ENCODE data around the gene PCDHA8.
"Not testable (repeated sequence)": the region's sequence is repeated elsewhere in the genome, so short reads cannot be mapped to it uniquely, and the experiment has no call there.

The PCDHA8 gene, protein sequence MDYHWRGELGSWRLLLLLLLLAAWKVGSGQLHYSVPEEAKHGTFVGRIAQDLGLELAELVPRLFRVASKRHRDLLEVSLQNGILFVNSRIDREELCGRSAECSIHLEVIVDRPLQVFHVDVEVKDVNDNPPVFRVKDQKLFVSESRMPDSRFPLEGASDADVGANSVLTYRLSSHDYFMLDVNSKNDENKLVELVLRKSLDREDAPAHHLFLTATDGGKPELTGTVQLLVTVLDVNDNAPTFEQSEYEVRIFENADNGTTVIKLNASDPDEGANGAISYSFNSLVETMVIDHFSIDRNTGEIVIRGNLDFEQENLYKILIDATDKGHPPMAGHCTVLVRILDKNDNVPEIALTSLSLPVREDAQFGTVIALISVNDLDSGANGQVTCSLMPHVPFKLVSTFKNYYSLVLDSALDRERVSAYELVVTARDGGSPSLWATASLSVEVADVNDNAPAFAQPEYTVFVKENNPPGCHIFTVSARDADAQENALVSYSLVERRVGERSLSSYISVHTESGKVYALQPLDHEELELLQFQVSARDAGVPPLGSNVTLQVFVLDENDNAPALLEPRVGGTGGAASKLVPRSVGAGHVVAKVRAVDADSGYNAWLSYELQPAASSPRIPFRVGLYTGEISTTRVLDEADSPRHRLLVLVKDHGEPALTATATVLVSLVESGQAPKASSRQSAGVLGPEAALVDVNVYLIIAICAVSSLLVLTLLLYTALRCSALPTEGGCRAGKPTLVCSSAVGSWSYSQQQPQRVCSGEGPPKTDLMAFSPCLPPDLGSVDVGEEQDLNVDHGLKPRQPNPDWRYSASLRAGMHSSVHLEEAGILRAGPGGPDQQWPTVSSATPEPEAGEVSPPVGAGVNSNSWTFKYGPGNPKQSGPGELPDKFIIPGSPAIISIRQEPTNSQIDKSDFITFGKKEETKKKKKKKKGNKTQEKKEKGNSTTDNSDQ

DNA sequence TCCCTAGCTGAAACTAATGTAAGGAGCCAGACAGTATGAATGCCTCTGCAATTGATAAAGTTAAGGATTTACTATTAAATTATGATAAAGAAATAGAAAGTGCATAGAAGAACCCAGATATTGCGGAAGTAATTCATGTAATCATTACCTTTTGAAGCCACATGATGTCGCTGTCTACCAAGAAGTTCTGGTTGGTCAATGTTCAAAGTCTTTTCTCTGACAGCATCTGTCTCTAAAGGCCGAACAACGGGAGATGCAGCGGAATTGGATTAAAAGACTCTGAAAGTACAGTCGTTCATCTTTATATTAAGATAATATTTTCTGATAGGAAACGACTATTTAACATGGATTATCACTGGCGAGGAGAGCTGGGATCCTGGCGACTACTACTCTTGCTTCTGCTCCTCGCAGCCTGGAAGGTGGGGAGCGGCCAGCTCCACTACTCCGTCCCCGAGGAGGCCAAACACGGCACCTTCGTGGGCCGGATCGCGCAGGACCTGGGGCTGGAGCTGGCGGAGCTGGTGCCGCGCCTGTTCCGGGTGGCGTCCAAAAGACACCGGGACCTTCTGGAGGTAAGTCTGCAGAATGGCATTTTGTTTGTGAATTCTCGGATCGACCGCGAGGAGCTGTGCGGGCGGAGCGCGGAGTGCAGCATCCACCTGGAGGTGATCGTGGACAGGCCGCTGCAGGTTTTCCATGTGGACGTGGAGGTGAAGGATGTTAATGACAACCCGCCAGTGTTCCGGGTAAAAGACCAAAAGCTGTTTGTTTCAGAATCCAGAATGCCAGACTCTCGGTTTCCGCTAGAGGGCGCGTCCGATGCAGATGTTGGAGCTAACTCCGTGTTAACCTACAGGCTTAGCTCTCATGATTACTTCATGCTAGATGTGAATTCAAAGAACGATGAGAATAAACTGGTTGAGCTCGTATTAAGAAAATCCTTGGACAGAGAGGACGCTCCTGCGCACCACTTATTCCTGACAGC lies at the start of gene PCDHA8:
TSS of gene PCDHA8 (plus strand) at position 210 of the 985 bp plus-strand sequence. CDS start at position 345, 135 bp downstream.
- peak; percentile 39 to 43 for DNase-seq

DNA sequence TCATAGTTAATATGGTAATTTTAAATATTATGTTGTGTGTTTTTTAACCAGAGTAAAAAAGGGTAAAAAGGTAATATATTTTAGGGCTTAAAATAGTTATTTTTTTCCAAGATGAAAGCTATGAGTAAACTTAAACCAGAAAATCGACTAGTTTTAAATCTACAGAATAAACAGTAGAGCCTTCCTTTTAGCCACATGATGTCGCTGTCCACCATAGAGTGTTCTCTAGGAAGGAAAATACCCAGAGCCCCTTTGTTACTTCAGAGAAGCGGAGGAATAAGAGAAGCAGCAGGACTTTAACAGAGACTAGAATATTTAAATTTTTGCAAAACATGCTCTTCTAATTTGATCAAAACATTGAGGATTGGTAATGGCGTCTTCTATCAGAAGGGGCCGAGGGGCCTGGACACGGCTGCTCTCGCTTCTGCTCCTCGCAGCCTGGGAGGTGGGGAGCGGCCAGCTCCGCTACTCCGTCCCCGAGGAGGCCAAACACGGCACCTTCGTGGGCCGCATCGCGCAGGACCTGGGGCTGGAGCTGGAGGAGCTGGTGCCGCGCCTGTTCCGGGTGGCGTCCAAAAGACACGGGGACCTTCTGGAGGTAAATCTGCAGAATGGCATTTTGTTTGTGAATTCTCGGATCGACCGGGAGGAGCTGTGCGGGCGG lies 46.3 kb upstream of the PCDHA8 start, which contains the start of gene PCDHA2:
TSS of gene PCDHA2 (plus strand) at position 258 of the 664 bp plus-strand sequence.
- DNase-seq, result peak in 1 of 2 donors; percentile 33

DNA sequence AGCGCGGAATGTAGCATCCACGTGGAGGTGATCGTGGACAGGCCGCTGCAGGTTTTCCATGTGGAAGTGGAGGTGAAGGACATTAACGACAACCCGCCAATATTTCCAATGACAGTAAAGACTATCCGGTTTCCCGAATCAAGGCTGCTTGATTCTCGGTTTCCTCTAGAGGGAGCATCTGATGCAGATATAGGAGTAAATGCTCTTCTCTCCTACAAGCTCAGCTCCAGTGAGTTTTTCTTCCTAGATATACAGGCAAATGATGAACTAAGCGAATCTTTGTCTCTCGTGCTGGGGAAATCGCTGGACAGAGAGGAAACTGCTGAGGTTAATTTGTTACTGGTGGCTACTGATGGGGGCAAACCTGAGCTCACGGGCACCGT lies 45.7 kb upstream of the PCDHA8 start:
- no peak for DNase-seq

DNA sequence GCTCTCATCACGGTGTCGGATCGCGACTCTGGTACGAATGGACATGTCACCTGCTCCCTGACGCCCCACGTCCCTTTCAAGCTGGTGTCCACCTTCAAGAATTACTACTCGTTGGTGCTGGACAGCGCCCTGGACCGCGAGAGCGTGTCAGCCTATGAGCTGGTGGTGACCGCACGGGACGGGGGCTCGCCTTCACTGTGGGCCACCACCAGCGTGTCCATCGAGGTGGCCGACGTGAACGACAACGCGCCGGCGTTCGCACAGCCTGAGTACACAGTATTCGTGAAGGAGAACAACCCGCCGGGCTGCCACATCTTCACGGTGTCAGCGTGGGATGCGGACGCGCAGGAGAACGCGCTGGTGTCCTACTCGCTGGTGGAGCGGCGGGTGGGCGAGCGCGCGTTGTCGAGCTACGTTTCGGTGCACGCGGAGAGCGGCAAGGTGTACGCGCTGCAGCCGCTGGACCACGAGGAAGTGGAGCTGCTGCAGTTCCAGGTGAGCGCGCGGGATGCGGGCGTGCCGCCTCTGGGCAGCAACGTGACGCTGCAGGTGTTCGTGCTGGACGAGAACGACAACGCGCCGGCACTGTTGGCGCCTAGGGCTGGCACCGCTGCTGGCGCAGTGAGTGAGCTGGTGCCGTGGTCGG lies 44.8 kb upstream of the PCDHA8 start:
- DNase-seq, result not testable (repeated sequence)

DNA sequence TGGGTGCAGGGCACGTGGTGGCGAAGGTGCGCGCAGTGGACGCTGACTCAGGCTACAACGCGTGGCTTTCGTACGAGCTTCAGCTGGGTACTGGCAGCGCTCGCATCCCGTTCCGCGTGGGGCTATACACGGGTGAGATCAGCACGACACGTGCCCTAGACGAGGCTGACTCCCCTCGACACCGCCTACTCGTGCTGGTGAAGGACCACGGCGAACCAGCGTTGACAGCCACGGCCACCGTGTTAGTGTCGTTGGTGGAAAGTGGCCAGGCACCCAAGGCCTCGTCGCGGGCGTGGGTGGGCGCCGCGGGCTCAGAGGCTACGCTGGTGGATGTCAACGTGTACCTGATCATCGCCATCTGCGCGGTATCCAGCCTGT lies 44.3 kb upstream of the PCDHA8 start:
- no peak for DNase-seq

DNA sequence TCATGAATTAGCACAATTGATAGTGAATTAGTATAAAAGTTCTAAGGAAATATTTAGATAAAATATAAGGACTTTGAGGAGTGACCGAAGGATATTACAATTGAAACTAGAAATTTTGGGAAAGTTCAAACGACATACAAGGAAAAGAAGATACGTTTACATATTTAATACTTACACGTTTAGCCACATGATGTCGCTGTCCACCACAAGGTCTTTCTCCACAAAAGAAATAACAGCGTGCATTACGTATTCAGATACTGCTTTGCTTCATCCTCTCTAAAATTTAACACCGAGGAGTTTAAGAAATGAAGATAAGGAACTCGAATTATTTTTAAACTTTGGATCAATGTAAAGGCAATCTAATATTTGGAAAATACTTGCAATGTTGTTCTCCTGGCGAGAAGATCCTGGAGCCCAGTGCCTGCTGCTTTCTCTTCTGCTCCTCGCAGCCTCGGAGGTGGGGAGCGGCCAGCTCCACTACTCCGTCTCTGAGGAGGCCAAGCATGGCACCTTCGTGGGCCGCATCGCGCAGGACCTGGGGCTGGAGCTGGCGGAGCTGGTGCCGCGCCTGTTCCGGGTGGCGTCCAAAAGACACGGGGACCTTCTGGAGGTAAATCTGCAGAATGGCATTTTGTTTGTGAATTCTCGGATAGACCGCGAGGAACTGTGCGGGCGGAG lies 40.0 kb upstream of the PCDHA8 start, which contains the start of gene PCDHA3:
TSS of gene PCDHA3 (plus strand) at position 242 of the 678 bp plus-strand sequence.
- DNase-seq, result peak in 1 of 2 donors; percentile 42

DNA sequence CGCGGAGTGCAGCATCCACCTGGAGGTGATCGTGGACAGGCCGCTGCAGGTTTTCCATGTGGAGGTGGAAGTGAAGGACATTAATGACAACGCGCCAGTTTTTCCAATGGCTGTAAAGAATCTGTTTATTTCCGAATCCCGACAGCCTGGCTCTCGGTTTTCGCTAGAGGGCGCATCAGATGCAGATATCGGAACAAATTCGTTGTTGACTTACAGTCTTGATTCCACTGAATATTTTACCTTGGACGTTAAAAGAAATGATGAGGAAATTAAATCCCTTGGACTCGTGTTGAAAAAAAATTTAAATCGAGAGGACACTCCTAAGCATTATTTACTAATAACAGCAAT lies 39.5 kb upstream of the PCDHA8 start:
- DNase-seq, result peak in 1 of 2 donors; percentile 12

DNA sequence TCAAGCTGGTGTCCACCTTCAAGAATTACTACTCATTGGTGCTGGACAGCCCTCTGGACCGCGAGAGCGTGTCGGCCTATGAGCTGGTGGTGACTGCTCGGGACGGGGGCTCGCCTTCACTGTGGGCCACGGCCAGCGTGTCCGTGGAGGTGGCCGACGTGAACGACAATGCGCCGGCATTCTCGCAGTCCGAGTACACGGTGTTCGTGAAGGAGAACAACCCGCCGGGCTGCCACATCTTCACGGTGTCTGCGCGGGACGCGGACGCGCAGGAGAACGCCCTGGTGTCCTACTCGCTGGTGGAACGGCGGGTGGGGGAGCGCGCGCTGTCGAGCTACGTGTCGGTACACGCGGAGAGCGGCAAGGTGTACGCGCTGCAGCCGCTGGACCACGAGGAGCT lies 38.6 kb upstream of the PCDHA8 start:
- not testable (repeated sequence) for DNase-seq

DNA sequence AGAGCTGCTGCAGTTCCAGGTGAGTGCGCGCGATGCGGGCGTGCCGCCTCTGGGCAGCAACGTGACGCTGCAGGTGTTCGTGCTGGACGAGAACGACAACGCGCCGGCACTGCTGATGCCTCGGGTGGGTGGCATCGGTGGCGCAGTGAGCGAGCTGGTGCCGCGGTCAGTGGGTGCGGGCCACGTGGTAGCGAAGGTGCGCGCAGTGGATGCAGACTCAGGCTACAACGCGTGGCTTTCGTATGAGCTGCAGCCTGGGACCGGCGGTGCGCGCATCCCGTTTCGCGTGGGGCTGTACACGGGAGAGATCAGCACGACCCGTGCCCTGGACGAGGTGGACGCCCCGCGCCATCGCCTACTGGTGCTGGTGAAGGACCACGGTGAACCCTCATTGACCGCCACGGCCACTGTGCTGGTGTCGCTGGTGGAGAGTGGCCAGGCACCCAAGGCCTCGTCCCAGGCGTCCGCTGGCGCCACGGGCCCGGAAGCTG lies 38.2 kb upstream of the PCDHA8 start:
- DNase-seq, result no peak

DNA sequence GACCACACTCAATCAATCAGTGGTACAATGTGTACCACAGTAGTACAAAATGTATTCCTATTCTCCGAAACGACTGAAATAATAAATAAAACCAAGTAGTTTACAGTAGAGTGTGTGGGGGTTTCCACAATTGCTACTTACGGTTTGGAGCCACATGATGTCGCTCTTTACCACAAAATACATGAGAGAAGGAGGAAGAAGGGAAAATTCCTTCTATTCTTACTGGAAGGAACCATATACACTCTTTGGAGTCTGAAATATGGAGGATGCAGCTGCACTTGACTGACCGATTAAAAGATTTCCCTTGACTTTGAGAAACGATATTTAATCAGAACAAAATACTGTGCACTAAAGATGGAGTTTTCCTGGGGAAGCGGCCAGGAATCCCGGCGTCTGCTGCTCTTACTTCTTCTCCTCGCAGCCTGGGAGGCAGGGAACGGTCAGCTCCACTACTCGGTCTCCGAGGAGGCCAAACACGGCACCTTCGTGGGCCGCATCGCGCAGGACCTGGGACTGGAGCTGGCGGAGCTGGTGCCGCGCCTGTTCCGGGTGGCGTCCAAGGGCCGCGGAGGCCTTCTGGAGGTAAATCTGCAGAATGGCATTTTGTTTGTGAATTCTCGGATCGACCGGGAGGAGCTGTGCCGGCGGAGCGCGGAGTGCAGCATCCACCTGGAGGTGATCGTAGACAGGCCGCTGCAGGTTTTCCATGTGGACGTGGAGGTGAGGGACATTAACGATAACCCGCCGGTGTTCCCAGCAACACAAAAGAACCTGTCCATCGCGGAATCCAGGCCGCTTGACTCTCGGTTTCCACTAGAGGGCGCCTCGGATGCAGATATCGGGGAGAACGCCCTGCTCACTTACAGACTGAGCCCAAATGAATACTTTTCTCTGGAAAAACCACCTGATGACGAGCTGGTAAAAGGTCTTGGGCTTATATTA lies 33.9 kb upstream of the PCDHA8 start, which contains the start of gene PCDHA4:
TSS of gene PCDHA4 (plus strand) at position 235 of the 942 bp plus-strand sequence.
- DNase-seq, result peak; percentile 31 to 38

DNA sequence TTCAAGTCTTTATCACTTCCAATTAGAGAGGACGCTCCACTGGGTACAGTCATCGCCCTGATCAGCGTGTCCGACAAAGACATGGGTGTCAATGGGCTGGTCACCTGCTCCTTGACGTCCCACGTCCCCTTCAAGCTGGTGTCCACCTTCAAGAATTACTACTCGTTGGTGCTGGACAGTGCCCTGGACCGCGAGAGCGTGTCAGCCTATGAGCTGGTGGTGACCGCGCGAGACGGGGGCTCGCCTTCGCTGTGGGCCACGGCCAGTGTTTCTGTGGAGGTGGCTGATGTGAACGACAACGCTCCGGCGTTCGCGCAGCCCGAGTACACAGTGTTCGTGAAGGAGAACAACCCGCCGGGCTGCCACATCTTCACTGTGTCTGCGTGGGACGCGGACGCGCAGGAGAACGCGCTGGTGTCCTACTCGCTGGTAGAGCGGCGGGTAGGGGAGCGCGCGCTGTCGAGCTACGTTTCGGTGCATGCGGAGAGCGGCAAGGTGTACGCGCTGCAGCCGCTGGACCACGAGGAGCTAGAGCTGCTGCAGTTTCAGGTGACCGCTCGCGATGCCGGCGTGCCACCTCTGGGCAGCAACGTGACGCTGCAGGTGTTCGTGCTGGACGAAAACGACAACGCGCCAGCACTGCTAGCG lies 32.6 kb upstream of the PCDHA8 start:
- not testable (repeated sequence) for DNase-seq

DNA sequence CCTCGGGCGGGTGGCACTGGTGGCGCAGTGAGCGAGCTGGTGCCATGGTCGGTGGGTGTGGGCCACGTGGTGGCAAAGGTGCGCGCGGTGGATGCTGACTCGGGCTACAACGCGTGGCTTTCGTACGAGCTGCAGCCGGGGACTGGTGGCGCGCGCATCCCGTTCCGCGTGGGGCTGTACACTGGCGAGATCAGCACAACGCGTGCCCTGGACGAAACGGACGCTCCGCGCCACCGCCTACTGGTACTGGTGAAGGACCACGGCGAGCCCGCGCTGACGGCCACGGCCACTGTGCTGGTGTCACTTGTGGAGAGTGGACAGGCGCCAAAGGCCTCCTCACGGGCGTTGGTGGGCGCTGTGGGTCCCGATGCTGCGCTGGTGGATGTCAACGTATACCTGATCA lies 32.1 kb upstream of the PCDHA8 start:
- DNase-seq, result no peak

DNA sequence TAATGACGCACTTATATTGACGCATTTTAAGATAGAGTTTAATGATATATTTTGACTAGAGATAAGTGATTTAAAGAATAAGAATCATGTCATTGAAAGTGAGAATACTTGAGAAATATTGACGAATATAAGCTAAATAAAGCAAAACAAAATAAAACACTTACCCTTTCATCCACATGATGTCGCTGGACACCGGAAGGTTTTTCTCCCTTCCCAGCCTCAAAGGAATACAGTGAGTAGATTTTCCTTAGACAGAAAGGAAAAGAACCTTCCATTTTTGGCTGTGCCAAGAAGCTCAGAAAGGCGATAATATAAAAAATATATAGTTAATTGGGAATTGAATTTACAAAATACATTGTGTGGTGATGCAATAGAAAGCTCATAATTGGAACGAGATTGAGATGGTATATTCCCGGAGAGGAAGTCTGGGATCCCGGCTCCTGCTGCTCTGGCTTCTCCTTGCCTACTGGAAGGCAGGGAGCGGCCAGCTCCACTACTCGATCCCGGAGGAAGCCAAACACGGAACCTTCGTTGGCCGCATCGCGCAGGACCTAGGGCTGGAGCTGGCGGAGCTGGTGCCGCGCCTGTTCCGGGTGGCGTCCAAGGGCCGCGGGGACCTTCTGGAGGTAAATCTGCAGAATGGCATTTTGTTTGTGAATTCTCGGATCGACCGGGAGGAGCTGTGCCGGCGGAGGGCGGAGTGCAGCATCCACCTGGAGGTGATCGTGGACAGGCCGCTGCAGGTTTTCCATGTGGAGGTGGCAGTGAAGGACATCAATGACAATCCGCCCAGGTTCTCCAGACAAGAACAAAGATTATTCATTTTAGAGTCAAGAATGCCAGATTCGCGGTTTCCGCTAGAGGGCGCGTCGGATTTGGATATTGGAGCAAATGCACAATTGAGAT lies 19.4 kb upstream of the PCDHA8 start, which contains the start of gene PCDHA5:
TSS of gene PCDHA5 (plus strand) at position 239 of the 906 bp plus-strand sequence.
- no peak for DNase-seq

DNA sequence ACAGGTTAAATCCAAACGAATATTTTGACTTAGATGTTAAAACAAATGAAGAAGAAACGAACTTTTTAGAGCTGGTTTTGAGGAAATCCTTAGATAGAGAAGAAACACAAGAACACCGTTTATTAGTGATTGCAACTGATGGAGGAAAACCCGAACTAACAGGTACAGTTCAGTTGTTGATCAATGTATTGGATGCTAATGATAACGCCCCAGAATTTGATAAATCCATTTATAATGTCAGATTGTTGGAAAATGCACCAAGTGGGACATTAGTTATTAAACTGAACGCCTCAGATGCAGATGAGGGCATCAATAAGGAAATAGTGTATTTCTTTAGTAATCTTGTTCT lies 18.7 kb upstream of the PCDHA8 start:
- no peak for DNase-seq

DNA sequence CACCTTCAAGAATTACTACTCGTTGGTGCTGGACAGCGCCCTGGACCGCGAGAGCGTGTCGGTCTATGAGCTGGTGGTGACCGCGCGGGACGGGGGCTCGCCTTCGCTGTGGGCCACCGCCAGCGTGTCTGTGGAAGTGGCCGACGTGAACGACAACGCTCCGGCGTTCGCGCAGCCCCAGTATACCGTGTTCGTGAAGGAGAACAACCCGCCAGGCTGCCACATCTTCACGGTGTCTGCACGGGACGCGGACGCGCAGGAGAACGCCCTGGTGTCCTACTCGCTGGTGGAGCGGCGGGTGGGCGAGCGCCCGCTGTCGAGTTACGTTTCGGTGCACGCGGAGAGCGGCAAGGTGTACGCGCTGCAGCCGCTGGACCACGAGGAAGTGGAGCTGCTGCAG lies 18.0 kb upstream of the PCDHA8 start:
- not testable (repeated sequence) for DNase-seq

DNA sequence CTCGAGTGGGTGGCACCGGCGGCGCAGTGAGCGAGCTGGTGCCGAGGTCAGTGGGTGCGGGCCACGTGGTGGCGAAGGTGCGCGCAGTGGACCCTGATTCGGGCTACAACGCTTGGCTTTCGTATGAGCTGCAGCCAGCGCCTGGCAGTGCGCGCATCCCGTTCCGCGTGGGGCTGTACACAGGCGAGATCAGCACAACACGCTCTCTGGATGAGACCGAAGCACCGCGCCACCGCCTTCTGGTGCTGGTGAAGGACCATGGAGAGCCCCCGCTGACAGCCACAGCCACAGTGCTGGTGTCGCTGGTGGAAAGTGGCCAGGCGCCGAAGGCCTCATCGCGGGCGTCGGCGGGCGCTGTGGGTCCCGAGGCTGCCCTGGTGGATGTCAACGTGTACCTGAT lies 17.5 kb upstream of the PCDHA8 start:
- DNase-seq, result no peak

DNA sequence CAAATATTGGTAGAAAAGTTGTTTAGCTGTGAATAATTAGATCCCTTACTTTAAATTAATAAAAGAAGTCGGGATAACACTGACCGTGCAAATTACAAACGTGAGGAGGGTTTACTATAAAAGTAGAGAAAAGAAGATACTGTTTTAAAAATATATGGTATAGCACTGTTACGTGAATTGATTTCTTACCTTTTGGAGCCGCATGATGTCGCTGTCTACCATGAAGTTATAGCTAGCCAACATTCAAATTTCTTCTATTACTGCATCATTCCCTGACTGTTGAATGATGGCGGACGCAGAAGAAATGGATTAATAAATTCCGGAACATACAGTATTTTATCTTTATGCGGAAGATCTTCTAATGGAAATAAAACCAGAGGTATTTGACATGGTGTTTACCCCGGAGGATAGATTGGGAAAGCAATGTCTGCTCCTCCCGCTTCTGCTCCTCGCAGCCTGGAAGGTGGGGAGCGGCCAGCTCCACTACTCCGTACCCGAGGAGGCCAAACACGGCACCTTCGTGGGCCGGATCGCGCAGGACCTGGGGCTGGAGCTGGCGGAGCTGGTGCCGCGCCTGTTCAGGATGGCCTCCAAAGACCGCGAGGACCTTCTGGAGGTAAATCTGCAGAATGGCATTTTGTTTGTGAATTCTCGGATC lies 13.2 kb upstream of the PCDHA8 start, which contains the start of gene PCDHA6:
TSS of gene PCDHA6 (plus strand) at position 257 of the 658 bp plus-strand sequence. CDS start at position 389, 132 bp downstream.
- no peak for DNase-seq
